ENCODE results near the gene OR51E2.

The OR51E2 gene

GRCh38 chr11:4658629-4659445 lies 38.8 kb downstream of the OR51E2 start:
- no peak for DNase-seq

- no peak for DNase-seq
Observed at GRCh38 chr11:4654635-4655369, 42.9 kb downstream of the OR51E2 start.

- no peak for DNase-seq
Observed at GRCh38 chr11:4647766-4648165, 49.9 kb downstream of the OR51E2 start.

GRCh38 chr11:4645974-4646373 lies 51.7 kb downstream of the OR51E2 start:
- DNase-seq, result no peak

- DNase-seq, result no peak
Observed at GRCh38 chr11:4644233-4644632, 53.4 kb downstream of the OR51E2 start.

GRCh38 chr11:4643682-4644081 lies 54.0 kb downstream of the OR51E2 start, which contains the start of gene OR51E1:
Gene OR51E1 (plus strand): TSS chr11:4643982. CDS start chr11:4652527, 8,545 bp downstream.
- no peak for DNase-seq

DNA sequence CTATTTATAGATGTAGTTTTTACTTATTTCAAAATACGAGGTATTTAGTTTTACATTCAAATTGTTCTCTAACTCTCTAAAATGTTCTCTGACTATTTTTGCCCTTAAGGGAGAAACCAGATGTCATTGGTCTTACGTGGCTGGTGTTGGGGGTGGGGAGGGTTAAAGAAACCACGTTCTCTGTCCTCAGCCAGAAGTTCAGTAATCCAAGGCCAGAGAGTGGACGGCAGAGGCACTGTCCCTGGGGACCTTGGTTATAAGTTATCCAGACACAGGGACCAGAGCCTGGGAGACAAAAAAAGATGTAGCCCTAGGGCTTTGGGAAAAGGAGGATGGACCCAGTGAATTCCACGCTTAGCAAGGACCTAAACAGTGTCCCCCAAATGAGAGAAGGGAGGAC lies 54.6 kb downstream of the OR51E2 start:
- no peak for DNase-seq

GRCh38 chr11:4642043-4642442 lies 55.6 kb downstream of the OR51E2 start:
- no peak for DNase-seq

GRCh38 chr11:4641501-4641900 lies 56.2 kb downstream of the OR51E2 start:
- DNase-seq, result no peak

GRCh38 chr11:4639931-4640330 lies 57.7 kb downstream of the OR51E2 start:
- no peak for DNase-seq

GRCh38 chr11:4637662-4638047 lies 60.0 kb downstream of the OR51E2 start:
- no peak for DNase-seq

- peak; percentile 75 for DNase-seq
Observed at GRCh38 chr11:4636962-4637661, 60.5 kb downstream of the OR51E2 start, which contains the start of gene OR51D1. Gene OR51D1 (plus strand): TSS chr11:4637477. CDS start chr11:4639791, 2,314 bp downstream.

DNA sequence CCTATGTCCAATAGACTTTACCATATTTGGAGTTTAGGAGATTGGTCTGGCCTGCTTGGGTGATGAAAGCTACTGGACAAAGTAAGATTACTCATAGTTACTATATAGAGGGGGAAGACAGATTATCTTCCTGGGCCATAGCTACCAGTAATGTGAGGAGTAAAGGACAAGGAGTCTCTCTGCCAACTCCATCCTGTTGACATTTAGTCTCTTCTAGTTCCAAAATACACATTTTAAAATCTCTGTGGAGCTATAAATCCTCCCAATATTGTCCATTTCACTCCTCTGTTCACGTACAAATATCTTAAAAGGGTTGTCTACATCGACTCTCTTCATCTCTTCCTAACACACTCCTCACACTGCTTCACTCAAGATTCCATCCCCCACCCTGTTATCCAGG lies 61.5 kb downstream of the OR51E2 start:
- no peak for DNase-seq
